ENCODE data around the gene BCAS1.
A peak's percentile ranks its signal among the peaks of the same experiment; 100 is the strongest.
"Not testable (repeated sequence)": the region's sequence is repeated elsewhere in the genome, so short reads cannot be mapped to it uniquely, and the experiment has no call there.

BCAS1 gene

GRCh38 chr20:53939572-53940359 lies 130.6 kb downstream of the BCAS1 start:
- DNase-seq: peak; percentile 78

GRCh38 chr20:53939190-53939571 lies 131.2 kb downstream of the BCAS1 start:
- DNase-seq: no peak

- DNase-seq: no peak
Observed at GRCh38 chr20:53938739-53939138, 131.7 kb downstream of the BCAS1 start.

- DNase-seq: no peak
Observed at GRCh38 chr20:53937929-53938367, 132.4 kb downstream of the BCAS1 start.

GRCh38 chr20:53937339-53937741 lies 133.1 kb downstream of the BCAS1 start:
- no peak for DNase-seq

GRCh38 chr20:53935344-53936084 lies 134.9 kb downstream of the BCAS1 start:
- no peak for DNase-seq

GRCh38 chr20:53934421-53935343 lies 135.7 kb downstream of the BCAS1 start:
- peak; percentile 33 for DNase-seq

GRCh38 chr20:53933232-53933846 lies 137.1 kb downstream of the BCAS1 start:
- no peak for DNase-seq

- DNase-seq: not testable (repeated sequence)
Observed at GRCh38 chr20:53932655-53933192, 137.7 kb downstream of the BCAS1 start.

GRCh38 chr20:53931597-53931996 lies 138.8 kb downstream of the BCAS1 start:
- DNase-seq: no peak

GRCh38 chr20:53930651-53931504 lies 139.5 kb downstream of the BCAS1 start:
- DNase-seq: no peak

GRCh38 chr20:53929974-53930650 lies 140.3 kb downstream of the BCAS1 start:
- DNase-seq: no peak

GRCh38 chr20:53929399-53929798 lies 141.0 kb downstream of the BCAS1 start:
- no peak for DNase-seq

GRCh38 chr20:53927990-53928389 lies 142.4 kb downstream of the BCAS1 start:
- no peak for DNase-seq

- peak; percentile 59 for DNase-seq
Observed at GRCh38 chr20:53926428-53927028, 143.9 kb downstream of the BCAS1 start.

GRCh38 chr20:53925651-53926401 lies 144.6 kb downstream of the BCAS1 start:
- DNase-seq: no peak

- DNase-seq: no peak
Observed at GRCh38 chr20:53923566-53924369, 146.6 kb downstream of the BCAS1 start.

GRCh38 chr20:53922901-53923314 lies 147.5 kb downstream of the BCAS1 start:
- DNase-seq: no peak
